ENCODE measurements around the gene OR9G4. TPM values are rescaled to one million over a fixed set of nuclear protein-coding genes. Genes with fewer than 3 reads are reported as not detected.

OR9G4 gene
- total RNA-seq, 2 donors from 2014 or later = not detected

DNA sequence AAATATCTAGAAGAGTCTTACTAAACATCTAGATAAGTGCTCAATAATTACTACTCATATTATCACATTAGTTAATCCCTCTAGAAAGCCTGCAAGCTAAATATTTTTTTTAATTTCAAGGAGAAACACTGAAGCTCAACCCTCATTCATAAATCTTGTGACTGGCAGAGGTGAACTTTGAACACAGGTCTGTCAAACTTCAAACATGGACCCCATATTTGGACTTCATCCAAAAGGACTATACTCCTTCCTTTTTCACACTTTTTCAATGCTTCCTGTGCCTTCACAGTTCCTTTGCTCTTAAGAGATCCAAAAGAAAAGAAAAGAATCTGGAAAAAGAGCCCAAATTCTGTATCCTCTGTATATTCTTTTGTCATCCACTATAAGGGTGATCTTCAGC lies 28.3 kb upstream of the OR9G4 start:
- H3K36me3 ChIP-seq (ENCODE audit: control insufficient read depth, insufficient read depth, low read length) = no peaks in the 10 kb centered on the region
- H3K4me1 ChIP-seq (ENCODE audit: control insufficient read depth, insufficient read depth, low read length) = no peaks in the 10 kb centered on the region
- TF ChIP-seq, protein P1, sequence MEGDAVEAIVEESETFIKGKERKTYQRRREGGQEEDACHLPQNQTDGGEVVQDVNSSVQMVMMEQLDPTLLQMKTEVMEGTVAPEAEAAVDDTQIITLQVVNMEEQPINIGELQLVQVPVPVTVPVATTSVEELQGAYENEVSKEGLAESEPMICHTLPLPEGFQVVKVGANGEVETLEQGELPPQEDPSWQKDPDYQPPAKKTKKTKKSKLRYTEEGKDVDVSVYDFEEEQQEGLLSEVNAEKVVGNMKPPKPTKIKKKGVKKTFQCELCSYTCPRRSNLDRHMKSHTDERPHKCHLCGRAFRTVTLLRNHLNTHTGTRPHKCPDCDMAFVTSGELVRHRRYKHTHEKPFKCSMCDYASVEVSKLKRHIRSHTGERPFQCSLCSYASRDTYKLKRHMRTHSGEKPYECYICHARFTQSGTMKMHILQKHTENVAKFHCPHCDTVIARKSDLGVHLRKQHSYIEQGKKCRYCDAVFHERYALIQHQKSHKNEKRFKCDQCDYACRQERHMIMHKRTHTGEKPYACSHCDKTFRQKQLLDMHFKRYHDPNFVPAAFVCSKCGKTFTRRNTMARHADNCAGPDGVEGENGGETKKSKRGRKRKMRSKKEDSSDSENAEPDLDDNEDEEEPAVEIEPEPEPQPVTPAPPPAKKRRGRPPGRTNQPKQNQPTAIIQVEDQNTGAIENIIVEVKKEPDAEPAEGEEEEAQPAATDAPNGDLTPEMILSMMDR (conservative IDR thresholded peaks at IDR 0.05) = no peak
- H3K27me3 Mint-ChIP-seq (ENCODE audit: insufficient read depth) = no peaks in the 10 kb centered on the region
- no peak overlapping the region for H3K27ac Mint-ChIP-seq
- H3K4me3 Mint-ChIP-seq = no peak overlapping the region
- no peaks in the 10 kb centered on the region for H3K9me3 ChIP-seq (ENCODE audit: control insufficient read depth, low read length)
- no peaks in the 10 kb centered on the region for H3K4me1 Mint-ChIP-seq
- H3K4me3 ChIP-seq (ENCODE audit: low read length) = no peak overlapping the region
- DNase-seq = no peak
- H3K36me3 Mint-ChIP-seq (ENCODE audit: low read depth) = no peaks in the 10 kb centered on the region
- no peaks in the 10 kb centered on the region for H3K27me3 ChIP-seq (ENCODE audit: control insufficient read depth, insufficient read depth, low read length, poor library complexity, severe bottlenecking)
- no peak overlapping the region for H3K27ac ChIP-seq (ENCODE audit: low read depth, low read length)
- no peaks in the 10 kb centered on the region for H3K9me3 Mint-ChIP-seq
- H3K9ac ChIP-seq (ENCODE audit: extremely low read depth, low read length, poor library complexity, severe bottlenecking) = no peak overlapping the region

DNA sequence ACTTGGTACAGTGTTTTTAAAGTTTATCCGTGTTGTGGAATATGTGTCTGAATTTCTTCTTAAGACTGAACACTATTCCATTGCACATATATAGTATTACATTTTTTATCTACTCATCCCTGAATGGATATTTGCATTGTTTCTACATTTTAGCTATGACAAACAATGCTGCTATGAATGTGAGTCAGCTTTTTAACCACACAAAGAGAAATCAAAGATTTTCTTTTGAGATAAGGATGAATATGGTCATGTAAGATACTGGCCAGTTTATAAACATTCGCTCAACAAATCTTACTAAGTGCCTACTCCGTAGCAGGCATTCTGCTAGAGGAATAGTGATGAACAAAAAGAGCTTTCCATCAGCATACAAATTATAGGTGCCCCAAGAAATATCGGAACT lies 16.5 kb upstream of the OR9G4 start:
- WGBS, 2 experiments (ENCODE audit: insufficient coverage in 1 of 2, insufficient read length in 1 of 2) = 90 to 93% methylated on average over 3 of the region's 4 CpGs
- H3K27ac Mint-ChIP-seq = no peak overlapping the region
- no peaks in the 10 kb centered on the region for H3K27me3 ChIP-seq (ENCODE audit: control insufficient read depth, insufficient read depth, low read length, poor library complexity, severe bottlenecking)
- H3K9ac ChIP-seq (ENCODE audit: extremely low read depth, low read length, poor library complexity, severe bottlenecking) = no peak overlapping the region
- H3K36me3 Mint-ChIP-seq (ENCODE audit: low read depth) = no peaks in the 10 kb centered on the region
- no peaks in the 10 kb centered on the region for H3K9me3 Mint-ChIP-seq
- no peak overlapping the region for H3K4me3 ChIP-seq (ENCODE audit: low read length)
- no peaks in the 10 kb centered on the region for H3K4me1 ChIP-seq (ENCODE audit: control insufficient read depth, insufficient read depth, low read length)
- DNase-seq = no peak
- no peak overlapping the region for H3K4me3 Mint-ChIP-seq
- no peak overlapping the region for H3K27ac ChIP-seq (ENCODE audit: low read depth, low read length)
- no peaks in the 10 kb centered on the region for H3K36me3 ChIP-seq (ENCODE audit: control insufficient read depth, insufficient read depth, low read length)
- H3K4me1 Mint-ChIP-seq = peaks cover 4% of the 10 kb centered on the region
- H3K27me3 Mint-ChIP-seq (ENCODE audit: insufficient read depth) = no peaks in the 10 kb centered on the region
- TF ChIP-seq, protein P1 (conservative IDR thresholded peaks at IDR 0.05) = no peak
- peaks cover 3% of the 10 kb centered on the region for H3K9me3 ChIP-seq (ENCODE audit: control insufficient read depth, low read length)

DNA sequence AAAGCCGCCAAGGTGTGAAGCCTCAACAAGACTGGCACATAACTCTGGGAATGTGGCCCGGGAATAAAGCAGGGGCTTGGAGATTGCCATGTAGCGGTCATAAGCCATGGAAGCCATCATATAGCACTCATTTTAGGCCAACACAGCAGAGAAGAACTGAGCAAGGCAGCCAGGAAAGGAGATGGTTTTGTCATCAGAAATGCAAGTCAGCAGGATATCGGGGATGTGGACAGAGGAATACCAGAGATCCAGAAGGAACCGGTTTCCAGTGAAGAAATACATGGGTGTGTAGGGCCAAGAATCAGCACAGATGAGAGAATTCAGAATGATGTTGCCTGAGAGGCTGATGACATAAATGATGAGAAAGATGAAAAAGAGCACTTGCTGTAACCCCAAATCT lies 3.0 kb upstream of the OR9G4 start:
- Histone ChIP-seq H3K9ac (ENCODE audit: extremely low read depth, low read length, poor library complexity, severe bottlenecking) (no peak overlapping the region), H3K4me3 (ENCODE audit: low read length) (no peak overlapping the region), H3K9me3 (ENCODE audit: control insufficient read depth, low read length) (no peaks in the 10 kb centered on the region), H3K4me1 (ENCODE audit: control insufficient read depth, insufficient read depth, low read length) (no peaks in the 10 kb centered on the region), H3K36me3 (ENCODE audit: control insufficient read depth, insufficient read depth, low read length) (no peaks in the 10 kb centered on the region), H3K27ac (ENCODE audit: low read depth, low read length) (no peak overlapping the region), H3K27me3 (ENCODE audit: control insufficient read depth, insufficient read depth, low read length, poor library complexity, severe bottlenecking) (no peaks in the 10 kb centered on the region)
- Mint-ChIP-seq H3K36me3 (ENCODE audit: low read depth) (no peaks in the 10 kb centered on the region), H3K27me3 (ENCODE audit: insufficient read depth) (no peaks in the 10 kb centered on the region), H3K9me3 (peaks cover 3% of the 10 kb centered on the region), H3K4me3 (no peak overlapping the region), H3K4me1 (no peaks in the 10 kb centered on the region), H3K27ac (no peak overlapping the region)
- TF ChIP-seq, protein P1 (conservative IDR thresholded peaks at IDR 0.05) = no peak
- WGBS, 2 experiments (ENCODE audit: insufficient coverage in 1 of 2, insufficient read length in 1 of 2) = 84% methylated on average over 5 of the region's 5 CpGs
- no peak for DNase-seq

All from endodermal cell (in vitro differentiated cells).